ENCODE data around the gene OR5AU1. TPM values are rescaled to one million over a fixed set of nuclear protein-coding genes. Genes with fewer than 3 reads are reported as not detected.

The OR5AU1 gene
- total RNA-seq, 2 donors from 2014 or later: not detected

- no peak for DNase-seq
These were observed 42.5 kb downstream of the OR5AU1 start for GRCh38 chr14:21113369-21113768.

DNA sequence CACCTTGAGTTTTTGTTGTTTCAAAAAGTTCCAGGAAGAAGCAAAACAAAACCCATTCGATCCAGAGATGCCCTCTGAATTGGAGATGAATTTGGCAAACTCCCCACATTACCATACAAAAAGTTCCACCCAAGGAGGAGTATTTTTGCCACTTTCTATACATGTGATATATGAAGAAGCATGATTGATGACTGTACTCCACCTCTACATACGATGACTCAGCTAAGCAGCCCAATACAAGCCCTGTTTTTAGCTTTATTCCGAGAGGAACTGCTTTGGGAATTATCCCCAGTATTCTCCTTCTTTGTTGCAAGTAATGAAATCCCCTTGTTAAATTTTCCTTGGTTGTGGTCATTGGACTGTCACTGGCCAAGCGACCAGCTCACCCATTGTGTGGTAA, 43.6 kb downstream of the OR5AU1 start:
- intact Hi-C loops (cut with DNase I, micrococcal nuclease): no loop called here
- DNase-seq: no peak
- no peak for ATAC-seq

More at GRCh38 chr14:21113369-21113768, 42.5 kb downstream of the OR5AU1 start:
- ATAC-seq: no peak
- intact Hi-C loops (cut with DNase I, micrococcal nuclease): no loop called here

DNA sequence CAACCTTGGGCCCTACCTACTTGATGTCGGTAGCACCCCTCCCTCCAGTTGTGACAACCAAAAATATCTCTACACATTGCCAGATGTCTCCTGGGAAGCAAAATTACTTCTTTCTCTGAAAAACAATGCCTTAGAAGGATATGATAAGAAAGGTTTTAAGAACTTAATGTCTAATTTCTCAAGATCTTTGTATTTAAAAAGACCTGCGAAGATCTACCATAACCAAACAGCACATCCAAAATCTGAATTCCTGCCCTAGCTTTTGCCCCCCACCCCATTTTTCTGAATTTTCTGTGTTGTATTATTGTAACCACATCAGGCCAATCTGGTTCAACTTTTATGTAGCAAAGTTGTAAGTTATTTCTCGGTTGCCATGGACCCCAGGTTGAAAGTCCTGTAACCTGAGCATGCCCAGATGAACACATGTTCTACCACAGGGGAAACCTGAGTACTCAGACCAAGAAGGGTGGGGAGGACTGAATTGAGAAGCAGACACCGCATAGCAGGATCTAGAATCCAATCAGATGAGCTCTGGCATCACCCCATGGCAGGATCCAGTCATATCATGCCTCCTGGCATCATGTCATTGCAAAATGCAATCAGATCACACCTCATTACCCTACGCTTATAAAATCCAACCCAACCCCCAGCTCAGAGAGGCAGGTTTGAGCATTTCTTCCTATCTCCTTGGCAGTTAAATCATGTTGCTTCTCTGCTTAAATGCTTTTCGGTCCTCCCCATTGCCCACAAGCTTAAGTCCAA, 46.3 kb downstream of the OR5AU1 start:
- DNase-seq (no peak), ATAC-seq (no peak)
- intact Hi-C loops (cut with DNase I, micrococcal nuclease): loop anchor here in 1 of 2 donors (5.0 kb wide), 2 partner anchors 42 to 97 kb away; no protein-coding TSS in a partner anchor

GRCh38 chr14:21108791-21109190, 47.1 kb downstream of the OR5AU1 start:
- ATAC-seq (no peak), DNase-seq (no peak)
- intact Hi-C loops (cut with DNase I, micrococcal nuclease): loop anchor here in 1 of 2 donors (5.0 kb wide), 2 partner anchors 41 to 96 kb away; no protein-coding TSS in a partner anchor

GRCh38 chr14:21107283-21107800, 48.5 kb downstream of the OR5AU1 start:
- no peak for ATAC-seq
- peak; percentile 31 to 53 for DNase-seq
- intact Hi-C loops (cut with DNase I, micrococcal nuclease): loop anchor here in 1 of 2 donors (5.0 kb wide), 2 partner anchors 40 to 95 kb away; no protein-coding TSS in a partner anchor

DNA sequence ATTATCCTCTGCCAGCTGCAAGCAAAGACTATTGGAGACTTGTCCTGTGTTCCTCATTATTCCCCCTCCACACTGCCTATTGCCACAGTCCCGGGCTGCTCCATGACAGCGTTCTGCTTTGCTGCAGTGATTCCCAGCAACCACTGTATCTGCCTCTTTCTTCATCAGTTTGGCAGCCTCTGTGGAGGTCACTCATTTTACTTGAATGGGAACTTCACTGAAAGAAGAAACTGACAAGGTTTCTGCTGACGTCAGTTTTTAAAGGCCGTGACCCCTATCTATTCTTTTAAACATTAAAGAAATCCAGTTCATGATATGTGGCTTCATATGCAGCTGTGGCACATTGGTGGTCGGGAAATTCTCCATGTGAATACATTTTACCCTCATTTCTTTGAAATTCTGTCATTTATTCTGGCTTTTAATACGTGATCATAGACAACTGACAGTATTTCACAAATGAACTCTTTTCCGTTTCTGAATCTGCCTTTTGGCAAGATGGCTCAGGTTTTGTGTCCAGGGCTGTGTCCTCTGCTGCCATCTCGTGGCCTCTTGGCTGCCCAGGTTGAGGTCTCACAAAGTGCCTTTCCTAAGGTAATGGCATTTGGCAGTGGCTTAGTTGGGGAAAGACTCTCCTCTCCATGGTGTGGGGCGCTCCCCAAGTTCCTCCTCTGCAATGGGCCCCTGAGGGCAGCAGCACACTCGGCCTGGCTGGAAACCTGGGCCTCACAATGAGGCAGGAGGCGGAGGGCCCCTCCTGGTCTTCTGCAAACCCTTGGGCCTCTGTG, 49.2 kb downstream of the OR5AU1 start:
- ATAC-seq: peak; percentile 12
- DNase-seq: peak; percentile 81 to 90
- intact Hi-C loops (cut with DNase I, micrococcal nuclease): loop anchor here in 1 of 2 donors (5.0 kb wide), 2 partner anchors 39 to 94 kb away; no protein-coding TSS in a partner anchor

DNA sequence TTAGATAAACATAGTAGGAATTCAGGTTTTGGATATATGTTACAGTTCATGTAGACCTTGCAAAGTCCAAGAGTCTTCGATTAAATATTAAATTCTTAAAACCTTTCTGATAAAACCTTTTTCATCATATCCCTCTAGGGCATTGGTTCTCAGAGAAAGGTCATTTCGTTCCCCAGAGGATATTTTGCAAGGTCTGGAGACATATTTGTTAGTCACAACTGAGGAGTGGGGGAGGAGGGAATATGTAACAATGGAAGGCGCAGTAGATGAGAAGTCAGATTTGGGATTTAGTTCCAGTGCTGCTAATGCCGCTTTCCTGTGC, 49.7 kb downstream of the OR5AU1 start:
- intact Hi-C loops (cut with DNase I, micrococcal nuclease): loop anchor here in 1 of 2 donors (5.0 kb wide), 2 partner anchors 39 to 94 kb away; no protein-coding TSS in a partner anchor
- ATAC-seq (no peak), DNase-seq (no peak)

DNA sequence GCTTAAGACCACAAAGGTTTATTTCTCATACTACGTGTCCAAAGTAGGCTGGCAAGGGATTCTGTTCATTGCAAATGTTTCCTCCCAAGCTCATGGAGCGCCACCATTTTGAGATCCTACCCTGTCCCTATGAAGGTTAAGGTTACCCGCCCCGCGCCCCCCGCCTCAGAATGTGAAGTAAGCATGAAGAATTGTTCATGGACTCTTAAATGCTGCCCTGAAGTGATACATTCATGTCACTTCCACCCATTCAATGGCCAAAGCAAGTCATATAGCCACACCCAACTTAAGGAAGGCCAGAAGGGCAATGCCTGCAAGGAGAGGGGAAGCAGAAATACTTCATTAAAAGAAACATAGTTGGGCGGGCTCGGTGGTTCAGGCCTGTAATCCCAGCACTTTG, 50.8 kb downstream of the OR5AU1 start:
- no peak for DNase-seq
- no peak for ATAC-seq
- intact Hi-C loops (cut with DNase I, micrococcal nuclease): loop anchor here in 1 of 2 donors (5.0 kb wide), 2 partner anchors 38 to 93 kb away; no protein-coding TSS in a partner anchor

Other genes starting within 250 kb of the OR5AU1 start
- under 1 TPM in 1 of 2 donors, not detected in 1; 0.47 TPM for gene RNASE2, start 200.6 kb downstream of the OR5AU1 start, total RNA-seq
- gene METTL17, start 166.1 kb downstream of the OR5AU1 start, total RNA-seq: 10 to 100 TPM; 48.4 to 65.1 TPM
- under 1 TPM; 0.61 to 0.92 TPM for gene SLC39A2, start 156.8 kb downstream of the OR5AU1 start, total RNA-seq
- 100 to 1,000 TPM; 135 to 140 TPM for gene NDRG2, start 131.0 kb downstream of the OR5AU1 start, total RNA-seq
- under 1 TPM; 0.28 to 0.58 TPM for gene TPPP2, start 125.8 kb downstream of the OR5AU1 start, total RNA-seq
- gene RNASE13, start 121.3 kb downstream of the OR5AU1 start, total RNA-seq: not detected
- gene RNASE7, start 113.7 kb downstream of the OR5AU1 start, total RNA-seq: under 1 TPM in 1 of 2 donors, not detected in 1; 0.31 TPM
- gene RNASE8, start 98.2 kb downstream of the OR5AU1 start, total RNA-seq: not detected
- 10 to 100 TPM; 37.2 to 40.8 TPM for gene ARHGEF40, start 85.8 kb downstream of the OR5AU1 start, total RNA-seq
- gene ZNF219, start 57.4 kb downstream of the OR5AU1 start, total RNA-seq: 10 to 100 TPM; 51.1 to 53.7 TPM
- gene TMEM253, start 55.0 kb downstream of the OR5AU1 start, total RNA-seq: 10 to 100 TPM; 37.5 to 46.8 TPM
- gene HNRNPC, start 113.4 kb upstream of the OR5AU1 start, total RNA-seq: 100 to 1,000 TPM; 251 to 271 TPM
- gene RPGRIP1, start 124.0 kb upstream of the OR5AU1 start, total RNA-seq: under 1 TPM in 1 of 2 donors, not detected in 1; 0.17 TPM
- 10 to 100 TPM; 38.1 to 39.8 TPM for gene SUPT16H, start 228.0 kb upstream of the OR5AU1 start, total RNA-seq